Measurements from ENCODE around the gene POLE. TPM values are rescaled to one million over a fixed set of nuclear protein-coding genes. Genes with fewer than 3 reads are reported as not detected.
A peak's percentile ranks its signal among the peaks of the same experiment; 100 is the strongest.

Gene POLE
- total RNA-seq, 1 donor from 2014 or later: 56.7 TPM

DNA sequence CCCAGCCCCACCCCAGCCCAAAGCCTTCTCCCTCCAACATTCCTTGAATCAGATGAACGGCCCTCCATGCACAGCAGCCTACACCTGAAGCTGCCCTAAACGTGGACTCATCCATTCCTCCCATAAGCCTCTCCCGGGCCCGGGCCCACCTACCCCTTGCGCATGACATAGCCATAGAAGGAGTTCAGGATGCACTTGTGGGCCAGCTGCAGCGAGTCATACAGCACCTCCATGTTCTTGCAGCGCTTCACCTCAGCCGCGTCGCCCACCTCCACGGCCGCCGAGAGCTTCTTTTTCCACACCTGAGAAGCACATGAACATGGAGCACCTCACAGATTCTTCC lies 22.0 kb downstream of the POLE start:
- no peak for DNase-seq (ENCODE audit: extremely low spot score in 2 of 2)
- intact Hi-C loops (cut with DNase I): no loop called here
- Histone ChIP-seq H3K27me3 (no peaks in the 10 kb centered on the region), H3K4me1 (no peaks in the 10 kb centered on the region), H3K36me3 (peaks cover 5 to 76% of the 10 kb centered on the region in 2 donors), H3K4me3 (no peak overlapping the region), H3K9me3 (no peaks in the 10 kb centered on the region), H3K27ac (no peak overlapping the region)
- TF ChIP-seq POLR2AphosphoS5 (IDR thresholded peaks at IDR 0.05; ENCODE audit: insufficient read depth in 1 of 2, low read depth in 1 of 2) (no peak), POLR2A (IDR thresholded peaks at IDR 0.05) (no peak)
- TF ChIP-seq, protein P1, sequence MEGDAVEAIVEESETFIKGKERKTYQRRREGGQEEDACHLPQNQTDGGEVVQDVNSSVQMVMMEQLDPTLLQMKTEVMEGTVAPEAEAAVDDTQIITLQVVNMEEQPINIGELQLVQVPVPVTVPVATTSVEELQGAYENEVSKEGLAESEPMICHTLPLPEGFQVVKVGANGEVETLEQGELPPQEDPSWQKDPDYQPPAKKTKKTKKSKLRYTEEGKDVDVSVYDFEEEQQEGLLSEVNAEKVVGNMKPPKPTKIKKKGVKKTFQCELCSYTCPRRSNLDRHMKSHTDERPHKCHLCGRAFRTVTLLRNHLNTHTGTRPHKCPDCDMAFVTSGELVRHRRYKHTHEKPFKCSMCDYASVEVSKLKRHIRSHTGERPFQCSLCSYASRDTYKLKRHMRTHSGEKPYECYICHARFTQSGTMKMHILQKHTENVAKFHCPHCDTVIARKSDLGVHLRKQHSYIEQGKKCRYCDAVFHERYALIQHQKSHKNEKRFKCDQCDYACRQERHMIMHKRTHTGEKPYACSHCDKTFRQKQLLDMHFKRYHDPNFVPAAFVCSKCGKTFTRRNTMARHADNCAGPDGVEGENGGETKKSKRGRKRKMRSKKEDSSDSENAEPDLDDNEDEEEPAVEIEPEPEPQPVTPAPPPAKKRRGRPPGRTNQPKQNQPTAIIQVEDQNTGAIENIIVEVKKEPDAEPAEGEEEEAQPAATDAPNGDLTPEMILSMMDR (IDR thresholded peaks at IDR 0.05): no peak

DNA sequence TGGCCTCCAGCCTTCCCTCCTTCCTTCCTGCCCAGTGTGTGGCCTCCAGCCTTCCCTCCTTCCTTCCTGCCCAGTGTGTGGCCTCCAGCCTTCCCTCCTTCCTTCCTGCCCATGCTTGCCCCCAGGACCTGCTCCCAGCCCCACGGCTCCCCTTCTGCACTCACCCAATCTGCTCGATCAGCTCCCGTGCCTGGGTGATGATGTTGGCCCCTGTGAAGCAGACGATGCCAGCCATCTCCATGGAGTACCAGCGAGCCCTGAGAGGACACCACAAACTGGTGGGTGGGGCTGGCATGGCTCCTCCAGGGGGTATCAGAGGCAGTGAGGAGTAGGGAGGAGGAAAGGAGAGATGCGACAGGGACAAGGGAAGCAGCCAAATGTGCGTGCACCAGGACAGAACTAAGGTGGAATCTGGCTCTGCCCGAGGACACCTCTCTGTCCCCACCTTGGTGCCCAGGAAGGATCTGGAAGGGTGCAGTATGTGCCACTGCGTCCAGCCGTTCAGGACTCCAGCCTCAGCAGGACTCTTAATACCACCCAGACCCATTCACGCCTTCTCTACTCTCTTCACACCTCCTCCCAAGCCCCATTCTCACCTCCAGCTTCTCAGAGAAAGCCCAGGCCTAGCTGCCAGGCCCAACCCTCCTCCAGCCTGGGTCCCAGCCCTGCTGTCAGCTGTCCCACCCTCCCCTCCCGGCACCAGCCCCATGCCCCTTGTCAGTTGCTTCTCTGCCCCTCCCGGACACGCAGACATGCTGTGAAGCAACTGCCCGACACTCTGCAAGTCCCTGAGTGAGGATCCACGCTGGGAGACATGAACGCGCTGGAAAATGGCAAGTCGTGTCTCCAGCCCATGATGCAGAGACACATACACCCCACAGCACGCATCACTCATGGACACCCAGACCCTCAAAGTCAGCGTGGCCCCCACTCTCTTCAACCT lies 22.7 kb downstream of the POLE start:
- Histone ChIP-seq H3K9me3 (no peaks in the 10 kb centered on the region), H3K4me3 (no peak overlapping the region), H3K36me3 (peaks cover 5 to 81% of the 10 kb centered on the region in 2 donors), H3K27me3 (no peaks in the 10 kb centered on the region), H3K4me1 (no peaks in the 10 kb centered on the region), H3K27ac (no peak overlapping the region)
- no peak for TF ChIP-seq POLR2A (IDR thresholded peaks at IDR 0.05)
- TF ChIP-seq POLR2AphosphoS5 (IDR thresholded peaks at IDR 0.05; ENCODE audit: insufficient read depth in 1 of 2, low read depth in 1 of 2): no peak
- TF ChIP-seq, protein P1 (IDR thresholded peaks at IDR 0.05): no peak
- intact Hi-C loops (cut with DNase I): no loop called here
- peak in 1 of 2 donors; percentile 90 for DNase-seq (ENCODE audit: extremely low spot score in 2 of 2)

DNA sequence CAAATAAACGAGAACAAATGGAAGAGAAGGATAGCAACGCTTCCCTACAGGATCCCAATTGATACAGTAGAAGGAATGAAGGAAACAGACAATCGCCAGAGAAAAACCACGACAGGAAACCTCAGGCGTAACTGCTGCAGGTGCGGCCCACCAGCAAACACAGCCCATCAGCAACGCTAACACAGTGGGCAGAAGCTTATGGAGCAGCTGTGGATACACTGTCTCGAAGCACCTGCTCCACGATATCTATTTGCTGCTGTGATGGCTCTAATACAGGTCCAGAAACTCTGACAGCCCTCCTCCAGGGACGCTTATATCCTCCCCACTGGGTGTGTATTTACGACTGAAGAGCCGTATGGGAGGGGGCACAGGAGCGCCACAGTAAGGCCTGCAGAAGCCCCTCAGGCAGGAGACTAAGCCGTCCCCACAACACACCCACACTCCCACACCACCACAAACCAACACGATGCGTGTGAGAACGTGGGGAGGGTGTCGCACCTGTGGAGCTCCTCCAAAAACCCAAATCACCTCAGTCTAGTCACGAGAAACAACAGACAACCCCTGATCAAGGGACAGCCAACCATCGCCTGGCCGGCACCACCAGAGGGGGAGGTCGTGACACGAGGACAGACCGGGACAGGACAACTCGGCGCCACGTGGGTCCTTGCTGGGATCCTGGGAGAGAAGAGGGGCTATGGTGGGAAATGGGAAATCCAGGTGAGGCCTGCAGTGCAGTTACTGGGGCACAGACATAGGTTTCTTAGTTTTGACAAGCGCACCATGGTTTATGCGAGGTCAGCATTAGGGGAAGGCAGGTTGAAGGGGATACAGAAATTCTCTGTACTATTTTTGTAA lies 24.0 kb downstream of the POLE start:
- no peaks in the 10 kb centered on the region for H3K27me3 ChIP-seq
- TF ChIP-seq, protein P1 (IDR thresholded peaks at IDR 0.05): no peak
- TF ChIP-seq POLR2AphosphoS5 (IDR thresholded peaks at IDR 0.05; ENCODE audit: insufficient read depth in 1 of 2, low read depth in 1 of 2) (no peak), POLR2A (IDR thresholded peaks at IDR 0.05) (no peak)
- peak in 1 of 2 donors; percentile 70 for DNase-seq (ENCODE audit: extremely low spot score in 2 of 2)

DNA sequence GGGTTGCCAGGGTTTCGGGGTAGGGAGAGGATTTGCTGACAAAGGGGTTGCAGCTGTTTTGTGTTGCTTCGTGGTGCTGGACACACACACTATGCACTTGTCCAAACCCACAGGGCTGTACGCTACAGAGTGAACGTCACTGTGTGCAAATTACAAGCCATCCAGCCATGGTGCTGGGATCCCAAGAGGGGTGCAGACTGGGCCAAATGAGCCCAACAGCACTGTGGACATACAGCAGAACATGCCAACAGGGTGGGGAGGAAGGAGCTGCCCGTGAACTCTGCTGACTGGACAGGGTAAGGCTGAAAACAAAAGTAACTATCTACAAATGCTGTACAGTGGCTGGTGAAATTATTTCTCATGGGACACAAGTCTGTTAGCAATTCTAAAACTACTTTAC lies 25.2 kb downstream of the POLE start:
- no peak for DNase-seq (ENCODE audit: extremely low spot score in 2 of 2)
- H3K27me3 ChIP-seq: no peaks in the 10 kb centered on the region
- TF ChIP-seq, protein P1 (IDR thresholded peaks at IDR 0.05): no peak
- TF ChIP-seq POLR2AphosphoS5 (IDR thresholded peaks at IDR 0.05; ENCODE audit: insufficient read depth in 1 of 2, low read depth in 1 of 2) (no peak), POLR2A (IDR thresholded peaks at IDR 0.05) (no peak)
- no peaks in the 10 kb centered on the region for H3K4me1 ChIP-seq
- no peak overlapping the region for H3K27ac ChIP-seq
- H3K36me3 ChIP-seq: peaks cover 0 to 82% of the 10 kb centered on the region in 2 donors
- H3K4me3 ChIP-seq: no peak overlapping the region
- no peaks in the 10 kb centered on the region for H3K9me3 ChIP-seq
- intact Hi-C loops (cut with DNase I): no loop called here

More for the DNA sequence above, 24.0 kb downstream of the POLE start:
- Histone ChIP-seq H3K4me1 (no peaks in the 10 kb centered on the region), H3K27ac (no peak overlapping the region), H3K4me3 (no peak overlapping the region), H3K9me3 (no peaks in the 10 kb centered on the region), H3K36me3 (peaks cover 5 to 81% of the 10 kb centered on the region in 2 donors)
- intact Hi-C loops (cut with DNase I): no loop called here

Measured in vagina (tissue), 2 donors.